K562 (cell line): ENCODE data around the gene BCAN. TPM values are rescaled to one million over a fixed set of nuclear protein-coding genes. Genes with fewer than 3 reads are reported as not detected.

ENCODE experiments used
- ATAC-seq: fragments of 200-7000 bp; cut with Tn5 transposase; 3 replicates; pipeline ENCODE4 v1.9.1; 2020; ENCODE audit warnings: moderate library complexity
- BruUV-seq: library from RNA; stranded (reverse); fragments of 400-500 nt; replicated peaks from 2 replicates; lab custom pipeline; 2021; lab: Mats Ljungman, UMichigan
- CTCF ChIA-PET: fragments of 300-600 bp; formaldehyde crosslinking; extraction: SDS; loops from one replicate; lab custom pipeline; 2021; ENCODE audit warnings: low intra/inter-chr PET ratio; lab: Yijun Ruan, JAX
- POLR2A ChIA-PET: fragments of 300-600, 350-650 bp; sonication (Branson Sonifier 250); formaldehyde crosslinking; extraction: SDS; loops from one replicate; lab custom pipeline; 2021; ENCODE audit warnings: antibody characterized with exemption, inconsistent platforms; lab: Yijun Ruan, JAX
- DNase-seq, 4 experiments: peaks; one replicate each; pipeline versions ENCODE4 v3.0.0 to v3.0.0-alpha.2; 2011 to 2018; ENCODE audit warnings: low spot score in 3 of 4, mixed read lengths in 3 of 4; ENCODE audit errors: extremely low read depth in 1 of 4
- FAIRE-seq: peaks from 2 replicates; lab custom pipeline; 2011; peaks lifted over from hg19 to GRCh38; lab: Jason Lieb, UNC
- H2AFZ ChIP-seq: 2 replicates; pipeline ENCODE4 v1.6.0; 2011; ENCODE audit warnings: low read depth, low read length, control low read depth, inconsistent platforms
- H3K27ac ChIP-seq: fragments of 200-600 bp; 3 replicates; pipeline ENCODE4 v1.8.0; 2011; ENCODE audit warnings: low read depth, mild to moderate bottlenecking, control low read depth, inconsistent platforms, low read length, moderate library complexity, mixed read lengths; ENCODE audit errors: extremely low read depth
- H3K27me3 ChIP-seq, 2 experiments: fragments of 300-600 bp in 1 of 2; 2 replicates in 1 of 2; 3 replicates in 1 of 2; pipeline versions ENCODE4 v1.6.0 to v1.8.0; 2011; ENCODE audit warnings: inconsistent platforms in 2 of 2, low read length in 2 of 2, mild to moderate bottlenecking in 1 of 2, mixed read lengths in 1 of 2, moderate library complexity in 1 of 2; ENCODE audit not compliant: control insufficient read depth in 2 of 2, insufficient read depth in 2 of 2
- H3K36me3 ChIP-seq: fragments of 300-600 bp; 3 replicates; pipeline ENCODE4 v1.8.0; 2011; ENCODE audit warnings: mild to moderate bottlenecking, low read length, inconsistent platforms; ENCODE audit not compliant: control insufficient read depth, insufficient read depth
- H3K4me1 ChIP-seq, 2 experiments: fragments of 200-600 bp in 1 of 2; replicated peaks in 1 of 2; 2 replicates in 1 of 2; 3 replicates in 1 of 2; pipeline versions ENCODE4 v1.5.1 to v1.8.0; 2011; ENCODE audit warnings: inconsistent platforms in 2 of 2, low read length in 2 of 2, mild to moderate bottlenecking in 1 of 2, mixed read lengths in 1 of 2, moderate library complexity in 1 of 2; ENCODE audit not compliant: control insufficient read depth in 2 of 2, insufficient read depth in 2 of 2
- H3K4me2 ChIP-seq: 2 replicates; pipeline ENCODE4 v1.6.1; 2011; ENCODE audit warnings: low read length, control low read depth, inconsistent platforms, mixed read lengths; ENCODE audit not compliant: insufficient read depth
- H3K4me3 ChIP-seq: fragments of 200-600 bp; sonication (generic), shearing (Covaris generic); 2 replicates; pipeline ENCODE4 v1.5.1; 2016; ENCODE audit warnings: control low read depth, inconsistent platforms
- H3K79me2 ChIP-seq: fragments of 200-600 bp; 3 replicates; pipeline ENCODE4 v1.8.0; 2011; ENCODE audit warnings: low read length, inconsistent platforms; ENCODE audit not compliant: control insufficient read depth, insufficient read depth
- H3K9ac ChIP-seq, 2 experiments: 2 replicates each; pipeline versions ENCODE4 v1.6.0 to v1.6.1; 2011; ENCODE audit warnings: low read depth in 2 of 2, low read length in 2 of 2, control low read depth in 1 of 2, inconsistent platforms in 1 of 2, mild to moderate bottlenecking in 1 of 2, mixed read lengths in 1 of 2; ENCODE audit not compliant: insufficient read depth in 1 of 2
- H3K9me1 ChIP-seq: one replicate; pipeline ENCODE4 v1.6.0; 2011; ENCODE audit warnings: inconsistent platforms, mild to moderate bottlenecking, low read length, moderate library complexity; ENCODE audit not compliant: control insufficient read depth, insufficient read depth
- H3K9me3 ChIP-seq: replicated peaks from 2 replicates; pipeline ENCODE4 v1.5.1; 2011; ENCODE audit warnings: low read depth, low read length, inconsistent platforms; ENCODE audit not compliant: control insufficient read depth, insufficient read depth
- H4K20me1 ChIP-seq: replicated peaks from 2 replicates; pipeline ENCODE4 v1.6.1; 2011; ENCODE audit warnings: low read length, inconsistent platforms, mixed read lengths; ENCODE audit not compliant: control insufficient read depth, insufficient read depth
- ATF7 ChIP-seq: fragments of 450-650 bp; IDR thresholded peaks from 2 replicates; pipeline ENCODE4 v1.7.1; 2014; ENCODE audit warnings: mild to moderate bottlenecking, moderate library complexity
- CBFA2T3 ChIP-seq: fragments of 450-650 bp; IDR thresholded peaks from 2 replicates; pipeline ENCODE4 v1.6.1; 2017
- CC2D1A ChIP-seq: fragments of 450-650 bp; IDR thresholded peaks from 2 replicates; pipeline ENCODE4 v1.6.1; 2017; ENCODE audit warnings: mild to moderate bottlenecking
- CTBP1 ChIP-seq: fragments of 450-650 bp; IDR thresholded peaks from 2 replicates; pipeline ENCODE4 v1.6.1; 2016; ENCODE audit warnings: borderline replicate concordance
- DPF2 ChIP-seq: fragments of 450-650 bp; IDR thresholded peaks from 2 replicates; pipeline ENCODE4 v1.6.1; 2016
- EGR1 ChIP-seq: fragments of 450-650 bp; conservative IDR thresholded peaks from 2 replicates; pipeline ENCODE4 v1.6.1; 2017; ENCODE audit warnings: mild to moderate bottlenecking
- FOXM1 ChIP-seq, 2 experiments: fragments of 450-650 bp in 1 of 2; sonication (generic) in 1 of 2; formaldehyde crosslinking in 1 of 2; IDR thresholded peaks; 2 replicates each; pipeline versions ENCODE4 v1.6.1 to v1.9.0; 2017 to 2022; ENCODE audit warnings: low read depth in 2 of 2, mild to moderate bottlenecking in 2 of 2, missing genetic modification reagents in 1 of 2, moderate library complexity in 1 of 2
- GATAD2A ChIP-seq: fragments of 450-650 bp; IDR thresholded peaks from 2 replicates; pipeline ENCODE4 v1.6.1; 2017
- HDAC2 ChIP-seq: fragments of 450-650 bp; IDR thresholded peaks from 2 replicates; pipeline ENCODE4 v1.6.1; 2016; ENCODE audit warnings: mild to moderate bottlenecking
- HLTF ChIP-seq: fragments of 450-650 bp; IDR thresholded peaks from 2 replicates; pipeline ENCODE4 v1.6.1; 2016
- MAZ ChIP-seq, 2 experiments: fragments of 450-650 bp in 1 of 2; sonication (generic) in 1 of 2; formaldehyde crosslinking; IDR thresholded peaks in 1 of 2; conservative IDR thresholded peaks in 1 of 2; 2 replicates each; pipeline versions ENCODE4 v1.4.0 to v1.5.0; 2020; ENCODE audit warnings: mild to moderate bottlenecking in 1 of 2, missing genetic modification reagents in 1 of 2
- NFE2 ChIP-seq: IDR thresholded peaks from 2 replicates; pipeline ENCODE4 v1.6.1; 2014; ENCODE audit warnings: antibody characterized with exemption, low read depth
- NKRF ChIP-seq: fragments of 450-650 bp; IDR thresholded peaks from 2 replicates; pipeline ENCODE4 v1.6.1; 2016; ENCODE audit warnings: borderline replicate concordance
- POLR2B ChIP-seq: fragments of 450-650 bp; IDR thresholded peaks from 2 replicates; pipeline ENCODE4 v1.6.1; 2018; ENCODE audit warnings: low read depth; ENCODE audit not compliant: partially characterized antibody
- XRCC5 ChIP-seq: fragments of 200-400 bp; formaldehyde crosslinking; IDR thresholded peaks from 2 replicates; pipeline ENCODE4 v1.6.1; 2017; ENCODE audit warnings: low read depth, mild to moderate bottlenecking, low read length
- ZC3H8 ChIP-seq: fragments of 450-650 bp; IDR thresholded peaks from 2 replicates; pipeline ENCODE4 v1.6.1; 2017
- WGBS: fragments of 100-300 bp; shearing (Covaris generic); methylation state at CpG from one replicate; pipeline ENCODE4 v1.1.6; 2016; ENCODE audit warnings: low coverage, mixed read lengths; ENCODE audit not compliant: insufficient coverage; ENCODE audit errors: missing lambda C conversion rate; 5-methylcytosine and 5-hydroxymethylcytosine counted together
- in situ Hi-C: fragments of 300-500 bp; cut with MboI; formaldehyde crosslinking; loops from 4 replicates; pipeline ENCODE4 v1.15.0; 2018; ENCODE audit warnings: inconsistent platforms, mixed read lengths
- intact Hi-C: fragments of 100-400 bp; cut with micrococcal nuclease; formaldehyde crosslinking; loops from 2 replicates; pipeline ENCODE4 v1.14.2; 2022
- polyA plus RNA-seq, 8 experiments: library from polyadenylated mRNA; depleted of rRNA in 4 of 8; stranded (reverse) in 5 of 8; unstranded in 3 of 8; fragments of >200 nt; fragmentation: Nextera tagmentation in 2 of 8; fragmentation: Illumina TruSeq in 1 of 8; extraction: Ambion mirVana in 2 of 8; extraction: Trizol in 1 of 8; gene quantifications; 2 replicates each; pipeline versions ENCODE4 v1.2.1 to v1.2.3, GENCODE V29; 2011 to 2014; ENCODE audit warnings: inconsistent platforms in 1 of 8, missing spikeins in 1 of 8
- total RNA-seq, 7 experiments: library from RNA; depleted of rRNA in 6 of 7; stranded (reverse); fragments of >200 nt in 6 of 7; fragmentation: Illumina TruSeq in 2 of 7; extraction: Trizol in 2 of 7; gene quantifications; 2 replicates each; pipeline versions ENCODE4 v1.2.1 to v1.2.3, GENCODE V29; 2011 to 2021; ENCODE audit warnings: low replicate concordance in 1 of 7
- TF ChIP-seq, protein P1 (sequence below): fragments of 200-800 bp; sonication (Bioruptor generic); IDR thresholded peaks from 2 replicates; pipeline ENCODE4 v1.6.1; 2017; ENCODE audit warnings: missing genetic modification characterization, missing compliant biosample characterization
- TF ChIP-seq, protein P2 (sequence below): fragments of 250-450 bp; sonication (Bioruptor Pico); IDR thresholded peaks from 2 replicates; pipeline ENCODE4 v1.5.0; 2021

The BCAN gene
- total and polyA plus RNA-seq, 9 of the 15 experiments (the other 6 are each of a cell fraction or from before 2014, with no cell fraction given): 0.04 to 0.33 (median 0.14) TPM; not detected in 5

DNA sequence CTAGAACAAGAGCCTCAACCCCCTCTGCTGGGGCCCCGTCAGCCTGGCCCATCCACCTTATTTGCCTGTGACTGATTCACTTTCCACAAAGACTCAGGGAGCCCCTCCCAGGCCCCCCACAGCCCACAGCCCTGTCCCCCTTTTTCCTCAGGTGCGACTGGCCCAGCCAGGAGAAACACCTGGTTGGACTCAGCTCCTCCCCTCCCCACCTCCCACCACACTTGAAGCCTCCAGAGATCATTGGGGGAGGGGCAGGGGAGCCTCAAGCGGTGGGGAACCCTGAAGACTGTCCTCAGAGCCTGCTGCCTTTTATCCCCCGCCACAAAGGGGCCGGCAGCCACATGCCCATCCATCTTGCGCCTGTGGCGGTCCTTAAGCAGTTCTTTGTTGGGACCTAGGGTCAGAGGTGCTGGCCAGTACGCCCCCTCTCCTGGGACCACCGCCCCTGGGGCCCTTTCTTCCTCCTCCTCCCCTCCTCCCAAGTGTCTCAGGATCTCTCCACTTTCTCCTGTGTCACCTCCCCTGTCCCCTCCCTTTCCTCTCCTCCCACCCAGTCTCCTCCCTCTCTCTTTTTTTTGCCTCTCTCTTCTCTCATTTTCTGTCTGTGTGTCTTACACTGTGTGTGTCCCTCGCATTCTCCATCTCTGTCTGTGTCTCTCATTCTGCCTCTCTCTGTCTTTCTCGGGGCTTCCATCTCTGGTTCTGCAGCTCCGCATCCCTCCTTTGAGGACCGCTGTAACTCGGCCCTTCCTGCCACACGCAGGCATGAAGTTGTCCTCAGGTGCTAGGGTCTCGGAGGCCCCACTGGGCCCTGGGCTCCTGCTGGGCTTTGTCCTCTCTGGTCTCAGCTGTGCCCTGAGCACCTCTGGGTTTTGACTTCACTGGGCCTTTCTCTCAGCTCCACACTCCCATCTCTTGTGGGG is 51.3 kb downstream of the BCAN start:
- H2AFZ ChIP-seq: peak overlapping the region; percentile 92
- 6% methylated on average over 13 of the region's 16 CpGs for WGBS
- TF ChIP-seq NKRF (0 out of 2 replicates have a peak, but pooled peaks have one; percentile 46), POLR2B (peak; percentile 89), NFE2 (0 out of 2 replicates have a peak, but pooled peaks have one; percentile 26), GATAD2A (peak; percentile 46; the same call in 1 of the 2 replicates), ZC3H8 (0 out of 2 replicates have a peak, but pooled peaks have one; percentile 58), CBFA2T3 (0 out of 2 replicates have a peak, but pooled peaks have one; percentile 22), ATF7 (peak; percentile 27; the same call in 1 of the 2 replicates), XRCC5 (0 out of 2 replicates have a peak, but pooled peaks have one; percentile 2), HDAC2 (peak; percentile 62; the same call in 1 of the 2 replicates), CC2D1A (0 out of 2 replicates have a peak, but pooled peaks have one; percentile 28), MAZ (CRISPR knock-in tag; conservative IDR thresholded peaks at IDR 0.05 in 1 of 2, IDR thresholded peaks at IDR 0.05 in 1 of 2) (peak in 1 of 2 experiments; percentile 37; a peak in 1 of 4 replicates), DPF2 (peak; percentile 93), FOXM1 (IDR thresholded peaks at IDR 0.05; ENCODE audit: low read depth) (no peak), FOXM1 (CRISPR knock-in tag; IDR thresholded peaks at IDR 0.05; ENCODE audit: low read depth) (0 out of 2 replicates have a peak, but pooled peaks have one; percentile 49), CTBP1 (0 out of 2 replicates have a peak, but pooled peaks have one; percentile 12), EGR1 (peak; percentile 64), HLTF (peak; percentile 81; the same call in 1 of the 2 replicates)
- TF ChIP-seq, protein P1, sequence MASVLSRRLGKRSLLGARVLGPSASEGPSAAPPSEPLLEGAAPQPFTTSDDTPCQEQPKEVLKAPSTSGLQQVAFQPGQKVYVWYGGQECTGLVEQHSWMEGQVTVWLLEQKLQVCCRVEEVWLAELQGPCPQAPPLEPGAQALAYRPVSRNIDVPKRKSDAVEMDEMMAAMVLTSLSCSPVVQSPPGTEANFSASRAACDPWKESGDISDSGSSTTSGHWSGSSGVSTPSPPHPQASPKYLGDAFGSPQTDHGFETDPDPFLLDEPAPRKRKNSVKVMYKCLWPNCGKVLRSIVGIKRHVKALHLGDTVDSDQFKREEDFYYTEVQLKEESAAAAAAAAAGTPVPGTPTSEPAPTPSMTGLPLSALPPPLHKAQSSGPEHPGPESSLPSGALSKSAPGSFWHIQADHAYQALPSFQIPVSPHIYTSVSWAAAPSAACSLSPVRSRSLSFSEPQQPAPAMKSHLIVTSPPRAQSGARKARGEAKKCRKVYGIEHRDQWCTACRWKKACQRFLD (CRISPR knock-in tag): peak; percentile 74; the same call in 1 of the 2 replicates
- TF ChIP-seq, protein P2, sequence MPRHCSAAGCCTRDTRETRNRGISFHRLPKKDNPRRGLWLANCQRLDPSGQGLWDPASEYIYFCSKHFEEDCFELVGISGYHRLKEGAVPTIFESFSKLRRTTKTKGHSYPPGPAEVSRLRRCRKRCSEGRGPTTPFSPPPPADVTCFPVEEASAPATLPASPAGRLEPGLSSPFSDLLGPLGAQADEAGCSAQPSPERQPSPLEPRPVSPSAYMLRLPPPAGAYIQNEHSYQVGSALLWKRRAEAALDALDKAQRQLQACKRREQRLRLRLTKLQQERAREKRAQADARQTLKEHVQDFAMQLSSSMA (CRISPR knock-in tag): no peak

More for the DNA sequence above, 51.3 kb downstream of the BCAN start:
- Histone ChIP-seq H4K20me1 (no peaks in the 10 kb centered on the region), H3K4me3 (peak overlapping the region; percentile 28), H3K4me1 (peaks cover 49 to 62% of the 10 kb centered on the region in 2 experiments), H3K27me3 (no peaks in the 10 kb centered on the region), H3K27ac (peak overlapping the region; percentile 91), H3K9ac (peak overlapping the region; percentile 49 to 92), H3K9me1 (no peaks in the 10 kb centered on the region), H3K4me2 (peak overlapping the region; percentile 72), H3K9me3 (no peaks in the 10 kb centered on the region), H3K36me3 (no peaks in the 10 kb centered on the region), H3K79me2 (0 out of 3 replicates have a peak, but pooled peaks cover 3% of the 10 kb centered on the region)
- peak; percentile 80 for FAIRE-seq
- CTCF ChIA-PET: interaction anchor here (0.8 to 6.6 kb wide), 3 partner anchors 13 to 168 kb away, joined by 3 to 143 read pairs (median 4); partner anchors contain the start of genes CRABP2, ISG20L2, METTL25B and NTRK1
- TSS peak; percentile 85 for BruUV-seq
- POLR2A ChIA-PET: interaction anchor here (0.6 to 5.9 kb wide), 7 partner anchors 14 to 165 kb away, joined by 3 to 60 read pairs (median 4); partner anchors contain the start of genes ISG20L2 and METTL25B
- ATAC-seq: peak; percentile 72
- peak; percentile 80 to 89 (median 81) for DNase-seq
- intact Hi-C loops: no loop called here
- in situ Hi-C loops: no loop called here
